Hematopoietic multipotent progenitor cell treated with erythropoietin and hydrocortisone succinate and interleukin-3 and kit ligand, for 17 days (in vitro differentiated cells): ENCODE results near the gene HDAC2.
"Not testable (repeated sequence)": the region's sequence is repeated elsewhere in the genome, so short reads cannot be mapped to it uniquely, and the experiment has no call there.

Experiments
- DNase-seq: peaks from one replicate; pipeline ENCODE4 v3.0.0-alpha.2; 2015; ENCODE audit warnings: low spot score

HDAC2 gene

GRCh38 chr6:113970805-113971676 is at the start of gene HDAC2:
Gene HDAC2, minus strand, starts transcription at chr6:113971148. Its CDS starts 240 bp downstream, at chr6:113970908.
- peak; percentile 82 for DNase-seq

- DNase-seq: no peak
Observed at GRCh38 chr6:114020196-114020595, 49.2 kb upstream of the HDAC2 start.

GRCh38 chr6:114017146-114017545 is 46.2 kb upstream of the HDAC2 start:
- not testable (repeated sequence) for DNase-seq

- DNase-seq: not testable (repeated sequence)
Observed at GRCh38 chr6:114014106-114014505, 43.2 kb upstream of the HDAC2 start.

GRCh38 chr6:114011486-114011885 is 40.5 kb upstream of the HDAC2 start:
- not testable (repeated sequence) for DNase-seq

GRCh38 chr6:114010540-114010939 is 39.6 kb upstream of the HDAC2 start:
- DNase-seq: no peak

- no peak for DNase-seq
Observed at GRCh38 chr6:114009192-114009591, 38.2 kb upstream of the HDAC2 start.

- DNase-seq: no peak
Observed at GRCh38 chr6:114008331-114008730, 37.4 kb upstream of the HDAC2 start.

- DNase-seq: no peak
Observed at GRCh38 chr6:114007516-114007915, 36.6 kb upstream of the HDAC2 start.

GRCh38 chr6:114001354-114001753 is 30.4 kb upstream of the HDAC2 start:
- DNase-seq: no peak

GRCh38 chr6:114000069-114000468 is 29.1 kb upstream of the HDAC2 start:
- no peak for DNase-seq

GRCh38 chr6:113999284-113999683 is 28.3 kb upstream of the HDAC2 start:
- DNase-seq: no peak

- no peak for DNase-seq
Observed at GRCh38 chr6:113998811-113999210, 27.9 kb upstream of the HDAC2 start.

- no peak for DNase-seq
Observed at GRCh38 chr6:113997116-113997515, 26.2 kb upstream of the HDAC2 start.

- DNase-seq: no peak
Observed at GRCh38 chr6:113995634-113996033, 24.7 kb upstream of the HDAC2 start.

- no peak for DNase-seq
Observed at GRCh38 chr6:113994934-113995342, 24.0 kb upstream of the HDAC2 start.

GRCh38 chr6:113989675-113990074 is 18.7 kb upstream of the HDAC2 start:
- DNase-seq: no peak

- not testable (repeated sequence) for DNase-seq
Observed at GRCh38 chr6:113982675-113983074, 11.7 kb upstream of the HDAC2 start.

- DNase-seq: no peak
Observed at GRCh38 chr6:113982055-113982550, 11.2 kb upstream of the HDAC2 start.

- DNase-seq: no peak
Observed at GRCh38 chr6:113980937-113981554, 10.1 kb upstream of the HDAC2 start.

GRCh38 chr6:113979937-113980336 is 9.0 kb upstream of the HDAC2 start:
- no peak for DNase-seq

GRCh38 chr6:113978084-113978675 is 7.2 kb upstream of the HDAC2 start:
- DNase-seq: no peak

- no peak for DNase-seq
Observed at GRCh38 chr6:113976806-113977205, 5.9 kb upstream of the HDAC2 start.
